HUDEP-2 (cell line): ENCODE data around the gene ATP8A2.
A peak's percentile ranks its signal among the peaks of the same experiment; 100 is the strongest.
"Not testable (repeated sequence)": the region's sequence is repeated elsewhere in the genome, so short reads cannot be mapped to it uniquely, and the experiment has no call there.

ENCODE experiments used
- DNase-seq, 76 experiments: peaks; one replicate each; lab custom pipeline; 2025; ENCODE audit not compliant: unreplicated experiment in 76 of 76; lab: John Stamatoyannopoulos, UW

ATP8A2 gene

DNA sequence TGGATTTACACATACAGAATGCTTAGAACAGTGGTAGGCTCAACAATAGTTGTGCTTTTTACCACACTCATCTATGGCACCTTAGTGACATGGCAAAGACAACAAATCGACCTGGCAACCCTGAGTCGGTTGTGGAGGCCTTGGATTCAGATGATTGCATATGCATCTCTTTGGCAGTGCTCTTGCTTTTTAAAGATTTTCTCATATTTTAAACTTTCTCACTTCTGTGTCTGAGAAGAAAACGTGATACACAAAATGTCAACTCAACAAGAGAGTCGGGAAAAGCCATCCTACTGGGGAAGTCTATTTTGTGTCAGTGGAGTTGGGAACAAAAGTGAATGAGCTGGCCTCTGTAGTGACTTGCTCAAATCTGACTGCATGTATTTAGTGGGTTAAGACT is 85.8 kb downstream of the ATP8A2 start:
- no peak for DNase-seq

- DNase-seq = no peak
Measured at GRCh38 chr13:25462301-25463125, 90.7 kb downstream of the ATP8A2 start.

- no peak for DNase-seq
Measured at GRCh38 chr13:25463496-25463895, 91.7 kb downstream of the ATP8A2 start.

GRCh38 chr13:25466880-25467279 is 95.1 kb downstream of the ATP8A2 start:
- no peak for DNase-seq

- DNase-seq = peak in 27 of 76 experiments; percentile 2 to 52 (median 15)
Measured at GRCh38 chr13:25468325-25469168, 96.8 kb downstream of the ATP8A2 start.

DNA sequence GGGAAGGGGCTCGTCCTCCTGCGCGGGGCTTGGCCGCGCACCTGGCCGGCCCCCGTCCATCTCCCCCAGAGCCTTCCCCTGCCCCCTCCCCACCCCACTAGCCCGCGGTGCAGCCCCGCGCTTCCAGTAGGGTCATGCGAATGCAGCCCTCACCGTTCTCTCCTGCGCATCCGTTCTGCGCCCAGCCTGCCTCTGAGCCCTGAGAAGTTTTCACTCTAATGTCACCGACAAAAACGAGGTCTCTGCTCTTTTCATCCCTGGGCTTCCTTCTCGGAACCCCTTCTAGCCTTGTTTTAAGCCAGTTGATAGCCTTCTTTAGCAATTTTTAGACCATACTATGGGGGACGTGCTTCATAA is 97.4 kb downstream of the ATP8A2 start:
- no peak for DNase-seq

DNA sequence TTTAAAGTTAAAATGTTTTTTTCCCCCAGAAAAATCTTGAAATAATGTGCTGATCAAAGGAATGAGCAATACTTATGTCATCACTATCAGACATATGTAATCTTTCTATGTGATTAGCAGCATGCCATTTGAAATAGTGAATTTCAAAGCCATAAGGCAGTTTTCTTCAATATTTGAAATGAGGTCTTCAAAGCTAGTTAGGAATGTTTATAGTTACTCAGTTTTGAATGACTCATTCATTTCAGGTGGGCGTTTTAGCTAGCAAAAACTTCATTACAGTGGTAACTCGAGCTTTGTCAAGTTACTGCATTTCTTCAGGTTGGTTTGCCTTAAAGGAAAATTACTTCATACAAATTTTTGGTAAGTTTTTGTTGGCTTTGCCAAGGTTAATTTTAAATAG is 102.1 kb downstream of the ATP8A2 start:
- DNase-seq = no peak

- DNase-seq = no peak
Measured at GRCh38 chr13:25478186-25478585, 106.4 kb downstream of the ATP8A2 start.

DNA sequence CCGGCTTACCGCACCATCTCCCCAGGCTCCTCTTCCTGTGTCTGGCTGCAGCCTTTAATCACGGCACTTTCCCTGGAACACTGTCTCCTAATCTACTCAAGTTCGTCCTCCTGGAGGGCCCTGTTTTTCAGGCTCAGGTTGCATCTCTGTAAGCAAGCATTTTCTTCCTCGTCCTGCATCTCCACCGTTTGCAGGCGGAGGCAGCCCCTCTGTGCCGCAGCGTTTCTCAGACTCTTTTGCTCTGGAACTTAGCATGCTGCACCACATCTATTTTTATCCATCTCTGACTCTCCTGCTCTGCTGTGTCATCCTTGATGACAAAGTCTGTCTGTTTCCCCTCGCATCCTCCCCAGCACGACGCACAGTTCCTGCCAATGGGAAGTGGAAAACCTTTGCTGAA is 117.5 kb downstream of the ATP8A2 start:
- no peak for DNase-seq

- no peak for DNase-seq
Measured at GRCh38 chr13:25490236-25490635, 118.5 kb downstream of the ATP8A2 start.

- no peak for DNase-seq
Measured at GRCh38 chr13:25493931-25494640, 122.3 kb downstream of the ATP8A2 start.

DNA sequence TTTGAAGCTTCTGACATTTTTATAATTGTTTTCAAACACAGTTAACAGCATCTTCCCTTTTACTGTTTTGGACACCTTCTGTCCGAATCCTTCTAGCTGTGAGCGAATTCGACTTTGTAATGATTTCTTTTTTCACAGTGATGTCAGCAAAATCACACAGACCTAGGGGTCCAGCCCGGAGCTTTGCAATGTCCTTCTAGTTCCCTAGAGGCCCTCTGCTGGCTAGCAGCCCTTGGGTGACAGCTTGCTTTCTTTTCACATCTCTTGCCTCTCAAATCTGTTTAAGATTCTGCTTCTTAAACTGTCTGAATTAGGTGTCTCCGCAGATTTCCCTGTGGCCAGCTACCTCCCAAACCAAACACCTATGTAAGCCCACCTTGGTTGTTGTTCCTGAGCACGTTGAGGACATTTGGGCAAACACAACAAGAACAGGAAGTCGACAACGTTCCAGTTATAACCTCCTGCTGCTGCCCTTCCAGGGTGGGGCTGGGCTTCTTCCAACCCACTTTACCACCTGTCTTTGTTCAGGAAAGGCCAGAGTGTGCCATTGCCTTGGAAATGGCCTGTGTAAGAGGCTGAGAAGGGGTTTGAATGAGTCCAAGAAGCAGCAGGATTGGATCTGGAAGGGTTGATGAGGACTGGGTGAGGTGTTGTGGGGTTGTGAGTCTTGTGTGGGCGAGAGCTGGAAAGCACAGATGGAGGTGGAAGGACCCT is 123.1 kb downstream of the ATP8A2 start:
- DNase-seq = no peak

DNA sequence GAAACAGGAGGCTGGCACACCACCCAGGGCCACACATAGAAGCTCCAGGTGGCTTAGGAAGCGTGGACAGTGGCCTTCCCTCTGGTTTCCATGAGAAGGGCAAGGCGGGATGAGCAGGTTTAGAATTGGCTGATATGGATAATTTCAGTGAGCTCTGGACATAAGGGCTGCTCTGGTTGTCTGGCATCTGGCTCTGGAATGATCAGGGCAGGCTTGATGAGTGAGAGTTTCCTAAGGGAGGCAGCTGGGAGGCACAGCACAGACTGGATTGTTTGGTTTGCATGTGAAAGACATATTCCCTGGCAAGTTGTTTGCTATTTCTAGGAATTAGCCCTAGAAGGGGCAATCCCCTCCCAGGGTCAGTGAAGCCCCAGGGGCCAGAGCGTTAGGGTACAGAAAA is 129.5 kb downstream of the ATP8A2 start:
- no peak for DNase-seq

GRCh38 chr13:25502031-25502430 is 130.3 kb downstream of the ATP8A2 start:
- no peak for DNase-seq

- no peak for DNase-seq
Measured at GRCh38 chr13:25502551-25502950, 130.8 kb downstream of the ATP8A2 start.

- DNase-seq = no peak
Measured at GRCh38 chr13:25503856-25504255, 132.1 kb downstream of the ATP8A2 start.

DNA sequence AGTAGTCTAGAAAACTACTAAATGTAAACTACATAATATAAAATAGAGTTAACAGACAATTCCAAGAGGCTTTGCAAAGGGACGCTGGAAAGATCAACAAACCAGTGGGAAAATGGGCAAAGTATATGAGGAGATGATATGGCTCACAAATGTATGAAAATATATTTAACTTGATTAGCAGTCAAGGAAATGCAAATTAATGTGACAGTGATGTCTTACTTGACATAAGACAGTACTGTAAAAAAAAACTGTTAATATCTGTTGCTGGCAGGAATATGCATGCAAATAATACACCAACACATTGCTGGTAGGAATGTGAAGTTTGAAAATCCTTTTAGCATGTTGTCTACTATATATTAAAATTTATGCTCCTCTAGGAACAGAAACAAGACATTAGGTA is 136.1 kb downstream of the ATP8A2 start:
- no peak for DNase-seq

GRCh38 chr13:25513060-25513459 is 141.3 kb downstream of the ATP8A2 start:
- DNase-seq = not testable (repeated sequence)

DNA sequence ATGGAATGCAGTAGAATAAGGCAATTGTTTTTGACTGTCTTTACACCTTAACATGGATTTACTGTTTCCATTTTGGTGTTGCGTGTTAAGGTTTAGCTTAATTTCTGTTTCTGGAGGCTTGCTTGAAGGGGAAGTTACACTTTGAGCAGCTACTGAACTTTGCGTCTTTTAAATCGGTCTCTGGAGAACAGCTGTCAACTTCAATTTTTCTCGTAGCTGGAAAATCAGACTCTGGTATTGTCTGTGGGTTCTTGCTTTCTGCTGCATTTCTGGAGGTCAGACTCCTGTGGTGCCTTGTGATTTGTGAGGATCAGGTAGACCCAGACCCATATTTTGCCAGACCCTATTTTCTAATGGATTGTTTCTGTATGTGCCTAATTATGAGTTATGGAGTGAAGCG is 146.7 kb downstream of the ATP8A2 start:
- no peak for DNase-seq

- DNase-seq = no peak
Measured at GRCh38 chr13:25525884-25526283, 154.1 kb downstream of the ATP8A2 start.

DNA sequence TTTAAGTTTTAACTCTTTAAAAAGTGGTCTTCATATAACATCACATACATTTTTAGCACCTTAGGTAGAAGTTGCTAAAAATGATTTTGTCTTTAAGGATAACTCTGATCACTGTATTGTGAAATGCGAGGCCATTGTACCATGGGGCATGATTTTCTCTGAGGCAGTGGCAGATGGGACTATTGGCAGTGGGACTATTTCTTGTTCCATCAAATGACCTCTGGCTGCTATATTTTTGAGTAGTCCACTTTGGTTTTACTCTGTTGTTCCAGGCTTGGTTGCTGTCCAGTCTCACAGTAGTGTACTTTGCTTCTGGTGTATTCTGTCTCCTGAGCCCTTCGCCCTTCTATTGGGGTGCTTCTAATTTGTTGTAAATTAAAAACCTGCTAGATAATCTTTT is 156.5 kb downstream of the ATP8A2 start:
- no peak for DNase-seq
